NCI-H2171 treated with DMSO at 0.1 percent for 48 hours (cell line): Measurements from ENCODE around the gene CTNNA2.
"Not testable (repeated sequence)": the region's sequence is repeated elsewhere in the genome, so short reads cannot be mapped to it uniquely, and the experiment has no call there.

Source experiments
- DNase-seq: peaks from one replicate; lab custom pipeline; 2025; lab: John Stamatoyannopoulos, UW

CTNNA2 gene

DNA sequence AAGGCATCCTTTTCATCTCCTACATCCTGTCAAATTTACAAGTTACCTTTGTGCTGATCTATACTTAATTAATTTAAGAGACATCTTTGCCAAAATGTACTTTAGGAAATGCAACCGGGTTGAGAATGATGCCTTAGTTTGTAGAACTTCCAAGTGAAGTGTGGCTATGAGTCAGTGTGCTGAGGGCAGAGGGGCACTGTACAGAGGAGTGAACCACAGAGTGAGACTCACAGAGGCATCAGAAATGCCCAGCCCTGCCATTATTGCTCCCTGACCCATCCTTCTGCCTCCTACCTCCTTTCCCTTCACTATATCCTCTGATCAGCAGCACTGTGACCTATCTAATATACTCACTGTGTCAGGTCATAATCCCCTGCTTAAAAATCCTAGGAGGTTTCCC, 471.6 kb downstream of the CTNNA2 start:
- no peak for DNase-seq

DNA sequence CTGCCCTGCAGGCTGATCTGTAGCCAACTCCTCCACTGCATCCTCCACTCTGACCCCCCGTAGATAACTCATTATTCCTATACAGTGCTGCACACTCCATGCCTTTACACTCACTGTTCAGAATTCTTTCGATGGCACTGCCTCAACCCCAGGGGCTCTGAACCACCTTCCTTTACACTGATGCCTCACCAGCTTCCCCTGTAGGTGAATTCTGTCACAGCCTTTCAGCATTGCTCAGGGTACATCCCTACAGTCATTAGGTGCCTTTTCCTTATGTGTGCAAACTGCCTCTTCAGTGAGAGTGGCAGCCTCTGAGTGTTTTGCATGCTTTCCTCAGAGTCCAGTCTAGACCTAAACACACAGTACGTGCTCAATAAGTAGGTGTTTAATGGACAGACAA, 472.3 kb downstream of the CTNNA2 start:
- DNase-seq = no peak

DNA sequence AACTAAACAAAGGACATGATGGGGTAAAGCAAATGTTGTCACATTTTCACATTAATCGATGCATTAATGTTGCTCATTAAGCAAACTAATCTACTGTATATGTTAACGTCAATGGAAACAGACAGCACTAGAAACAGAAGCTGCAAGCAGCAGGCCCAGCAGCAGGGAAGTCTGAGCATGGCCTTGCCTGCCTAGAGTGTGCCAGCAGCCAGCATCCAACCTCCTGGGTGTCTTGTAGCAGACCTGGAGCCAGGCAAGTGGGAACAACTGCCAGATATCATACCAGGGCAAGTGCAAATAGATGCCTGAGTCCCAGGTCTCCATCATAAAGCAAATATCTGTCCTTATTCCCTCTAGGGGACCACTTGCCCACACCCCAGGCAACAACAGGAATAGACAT, 472.7 kb downstream of the CTNNA2 start:
- DNase-seq = no peak

DNA sequence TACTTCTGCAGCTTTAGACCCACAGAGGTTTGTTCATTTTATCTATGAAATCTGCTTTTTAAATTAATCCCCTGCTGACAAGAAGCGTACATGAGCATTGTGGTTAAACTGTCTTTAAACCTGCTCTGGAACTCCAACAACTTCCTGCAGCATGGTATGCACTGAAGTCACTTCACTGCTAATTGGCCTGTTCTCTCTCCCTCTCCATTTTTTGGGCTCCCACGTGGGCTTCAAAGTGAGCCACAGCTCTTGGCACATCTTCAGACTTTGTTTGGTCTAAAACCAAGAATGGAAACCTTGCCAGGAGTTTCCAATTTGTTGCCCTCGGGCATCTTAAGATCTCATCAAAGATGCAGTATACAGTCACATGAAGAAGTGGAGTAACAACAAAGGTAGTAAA, 480.3 kb downstream of the CTNNA2 start:
- no peak for DNase-seq

DNA sequence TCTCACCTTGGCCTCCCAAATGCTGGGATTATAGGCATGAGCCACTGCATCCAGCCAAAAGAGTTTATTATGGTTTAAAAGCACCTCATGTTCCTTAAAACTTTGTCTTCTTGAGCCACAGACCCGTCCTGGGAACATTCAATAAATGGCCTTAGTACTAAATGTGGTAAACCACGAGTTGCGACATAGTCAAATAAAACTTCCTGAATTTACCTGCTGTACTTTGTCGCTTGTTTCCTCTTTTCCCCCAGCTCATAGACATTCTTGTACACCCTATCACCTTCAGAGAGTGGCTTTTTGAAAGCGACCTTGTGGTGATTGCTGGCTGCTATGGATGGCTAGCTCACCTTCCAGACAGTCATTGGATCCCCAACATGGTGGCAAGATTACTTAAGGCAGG, 481.3 kb downstream of the CTNNA2 start:
- no peak for DNase-seq

DNA sequence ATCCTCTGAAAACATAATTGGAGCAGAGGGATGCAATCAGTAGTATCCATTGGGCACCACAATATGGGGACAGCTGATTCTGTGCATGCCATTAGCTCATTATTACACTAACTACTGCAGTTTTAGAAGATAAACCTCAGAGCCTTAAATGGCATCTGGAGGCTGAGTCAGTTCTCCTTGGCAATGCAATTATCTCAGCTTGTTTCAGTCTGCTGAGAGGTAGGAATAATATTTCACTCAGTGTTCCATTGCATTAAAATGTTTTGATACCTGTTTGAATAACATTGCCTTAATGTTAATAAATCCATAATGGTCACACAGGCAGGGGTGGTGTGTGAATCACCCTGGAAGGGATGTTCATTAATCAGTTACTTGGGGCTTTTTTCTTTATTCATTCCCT, 482.1 kb downstream of the CTNNA2 start:
- DNase-seq = no peak

DNA sequence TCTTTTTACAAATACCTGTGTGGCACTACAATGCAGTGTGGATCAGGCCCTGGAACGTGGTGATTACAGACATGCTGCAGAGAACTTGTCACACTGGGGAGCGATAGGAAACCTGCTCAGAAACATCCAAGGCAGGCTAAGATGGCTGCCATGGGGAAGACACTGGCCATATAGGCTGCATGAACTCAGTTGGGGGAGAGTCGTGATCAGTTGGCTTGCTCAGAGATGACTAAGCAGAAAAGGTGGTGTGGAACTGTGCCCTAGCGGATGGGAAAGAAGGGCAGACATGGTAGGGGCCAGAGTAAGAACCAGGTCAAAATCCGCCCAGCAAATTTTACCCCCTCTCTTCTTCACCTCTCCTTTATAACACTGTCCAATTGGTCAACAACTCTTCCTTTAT, 483.9 kb downstream of the CTNNA2 start:
- DNase-seq = no peak

DNA sequence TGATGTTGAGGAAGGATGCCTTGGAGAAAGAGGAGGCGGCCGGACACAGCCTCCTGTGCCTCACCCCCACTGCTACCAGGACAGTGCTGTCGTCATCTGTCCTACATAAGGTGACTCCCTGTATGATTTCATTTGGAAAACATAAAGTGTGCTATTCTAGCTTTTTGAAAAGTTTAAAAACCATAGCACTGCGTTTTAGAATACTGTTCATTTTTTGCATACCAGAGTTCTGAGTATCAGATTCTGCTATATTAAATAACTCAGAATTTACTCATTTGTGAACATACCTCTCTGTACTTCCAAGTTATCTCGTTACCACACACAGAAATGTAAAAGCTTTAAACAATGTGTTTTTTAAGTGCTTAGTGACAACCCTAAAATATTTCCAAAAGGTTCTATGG, 488.9 kb downstream of the CTNNA2 start:
- no peak for DNase-seq

DNA sequence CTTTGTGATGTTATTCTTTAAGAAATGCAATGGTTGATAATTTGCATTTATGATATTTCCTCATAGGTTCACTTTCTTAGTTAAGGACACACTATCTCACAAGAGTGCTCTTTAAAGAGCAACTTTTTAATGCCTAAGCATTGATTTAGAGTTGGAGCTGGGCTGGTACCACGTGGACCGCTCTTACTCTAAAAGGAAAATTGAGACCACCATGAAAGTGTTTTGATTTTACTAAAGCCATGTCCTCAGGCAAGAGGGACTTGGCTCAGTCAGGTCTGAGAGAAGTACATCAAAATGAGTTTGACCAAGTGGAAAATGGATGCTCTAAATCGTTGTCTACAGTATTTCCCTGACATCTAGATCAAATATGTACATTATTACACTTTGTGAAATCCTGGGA, 489.3 kb downstream of the CTNNA2 start:
- no peak for DNase-seq

DNA sequence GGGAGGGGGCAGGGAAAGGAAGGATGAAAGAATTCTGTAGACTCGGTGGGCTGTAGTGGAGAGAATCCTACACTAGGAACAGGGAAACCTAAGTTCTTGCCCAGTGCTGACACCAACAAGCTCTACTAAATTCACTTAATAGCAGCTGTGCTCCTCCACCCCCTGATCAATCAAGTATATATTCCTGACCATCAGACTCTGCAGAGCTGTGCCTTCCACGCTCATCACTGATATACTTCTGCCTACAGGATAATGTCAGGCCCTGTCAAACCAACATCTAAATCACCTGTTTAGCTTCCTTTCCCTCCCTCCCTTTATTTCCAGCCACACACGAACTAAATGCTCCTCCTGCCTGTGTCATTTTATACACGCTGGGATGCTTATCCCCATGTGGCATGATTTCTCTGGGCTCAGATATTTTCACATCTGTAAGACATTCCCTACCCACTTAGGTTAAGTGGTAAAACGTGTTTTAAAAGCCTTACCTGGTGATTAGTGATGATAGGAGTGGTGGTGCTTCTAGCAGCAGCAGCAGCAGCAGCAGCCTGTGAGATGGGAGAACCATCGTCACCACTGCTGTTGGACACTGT, 489.8 kb downstream of the CTNNA2 start:
- DNase-seq = no peak

DNA sequence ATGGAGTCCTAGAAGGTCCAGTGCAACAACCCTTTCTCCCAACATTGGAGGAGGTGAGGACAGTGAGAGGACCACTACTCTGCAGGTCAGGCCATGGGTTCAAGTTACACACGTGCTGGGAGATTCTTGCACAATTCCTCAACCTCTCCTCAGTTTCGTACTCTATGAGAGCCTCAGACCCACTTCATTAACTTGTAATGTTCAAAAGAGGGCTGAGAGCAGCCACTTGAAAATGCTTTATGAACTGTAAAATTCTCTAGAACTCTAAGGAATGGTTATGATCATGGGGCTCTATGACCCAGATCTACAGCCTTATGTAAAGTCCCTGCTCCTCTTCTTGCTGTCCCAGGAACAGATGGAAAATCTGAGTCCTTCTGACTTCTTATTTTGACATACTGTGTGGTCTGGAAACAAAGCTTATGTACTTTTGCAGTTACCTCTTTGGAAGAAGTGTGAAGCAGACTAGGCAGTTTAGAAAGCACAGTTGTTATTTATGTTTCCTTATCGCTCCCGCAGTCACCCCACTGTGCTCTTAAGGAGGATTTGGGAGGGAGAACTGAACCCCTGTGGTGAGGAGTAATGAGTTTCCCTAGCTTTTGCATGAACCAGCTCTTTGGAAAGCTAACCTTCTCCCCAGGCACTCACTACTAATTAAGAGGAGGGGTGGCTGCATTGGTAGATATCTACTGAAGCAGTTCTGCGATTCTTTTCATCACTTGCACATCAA, 495.1 kb downstream of the CTNNA2 start:
- no peak for DNase-seq

DNA sequence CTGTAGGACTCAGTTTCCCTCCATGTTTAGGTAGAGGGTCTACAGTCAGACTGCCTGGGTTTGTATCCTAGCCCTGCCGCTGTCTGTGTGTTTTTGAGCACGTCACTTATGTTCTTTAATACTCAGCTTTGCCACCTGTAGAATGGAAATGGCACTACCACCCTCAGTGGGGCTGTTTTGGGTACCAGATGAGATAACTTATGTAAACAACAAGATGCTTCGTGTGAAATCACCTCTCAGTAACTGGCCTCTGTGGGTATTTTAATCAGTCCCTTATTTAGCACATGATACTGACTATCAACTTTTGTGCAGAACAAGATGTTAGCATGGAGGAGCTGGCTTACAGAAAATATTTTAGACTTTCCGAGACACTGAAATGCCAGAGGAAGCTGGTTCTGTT, 495.7 kb downstream of the CTNNA2 start:
- no peak for DNase-seq

DNA sequence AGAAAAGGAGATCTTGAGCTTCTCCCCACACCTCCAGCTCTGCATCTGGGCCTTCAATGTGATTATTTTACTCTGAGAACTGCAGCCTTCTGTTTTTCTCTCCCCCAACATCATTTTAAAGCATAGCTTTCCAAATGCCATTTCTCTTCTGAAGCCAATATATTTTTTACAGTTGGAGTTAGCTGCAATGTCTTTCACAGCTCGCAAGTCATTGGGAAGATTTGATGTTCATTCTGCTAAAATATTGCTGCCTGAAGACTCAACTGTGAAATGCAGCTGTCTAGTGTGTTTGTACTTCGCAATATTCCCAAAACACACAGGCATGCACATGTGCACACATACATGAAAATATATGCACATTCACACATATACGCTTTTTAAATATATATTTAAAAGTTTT, 496.4 kb downstream of the CTNNA2 start:
- DNase-seq = no peak

DNA sequence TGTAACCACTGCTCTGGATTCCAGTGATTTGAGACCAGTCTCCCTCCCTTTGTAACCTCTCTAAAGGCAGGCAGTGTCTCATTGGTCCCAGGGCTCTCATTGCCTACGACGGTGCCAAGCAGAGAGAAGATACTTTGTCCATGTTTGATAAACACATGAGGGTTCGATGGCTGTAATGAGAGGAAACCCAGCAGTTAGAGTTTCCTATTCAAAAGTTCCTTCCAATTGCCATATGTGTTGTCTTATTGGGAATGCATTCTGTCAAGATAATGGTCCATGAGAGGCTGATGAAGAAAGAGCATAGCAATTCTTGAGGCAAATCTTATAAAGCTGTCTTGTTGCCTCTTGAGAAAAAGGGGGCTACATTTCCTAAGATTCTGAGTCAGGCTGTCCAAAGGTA, 499.2 kb downstream of the CTNNA2 start:
- no peak for DNase-seq

DNA sequence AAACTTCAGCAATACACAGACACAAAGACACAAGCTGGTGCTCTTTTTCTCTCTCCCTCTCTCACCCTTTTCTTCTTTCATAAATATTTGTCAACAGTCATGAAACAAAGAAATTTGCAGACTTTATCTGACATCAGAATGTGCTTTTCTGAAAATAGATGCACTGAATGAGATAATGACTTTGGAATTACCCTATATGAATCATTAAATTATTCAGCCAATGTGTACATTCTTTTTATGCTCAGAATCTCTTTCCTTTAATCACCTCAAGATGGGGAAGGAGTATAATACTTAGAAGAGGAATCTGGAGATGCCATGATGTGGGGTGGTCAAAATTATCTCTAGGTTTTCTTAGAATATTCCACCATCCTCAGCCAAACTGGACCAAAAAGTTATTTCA, 501.8 kb downstream of the CTNNA2 start:
- DNase-seq = no peak

DNA sequence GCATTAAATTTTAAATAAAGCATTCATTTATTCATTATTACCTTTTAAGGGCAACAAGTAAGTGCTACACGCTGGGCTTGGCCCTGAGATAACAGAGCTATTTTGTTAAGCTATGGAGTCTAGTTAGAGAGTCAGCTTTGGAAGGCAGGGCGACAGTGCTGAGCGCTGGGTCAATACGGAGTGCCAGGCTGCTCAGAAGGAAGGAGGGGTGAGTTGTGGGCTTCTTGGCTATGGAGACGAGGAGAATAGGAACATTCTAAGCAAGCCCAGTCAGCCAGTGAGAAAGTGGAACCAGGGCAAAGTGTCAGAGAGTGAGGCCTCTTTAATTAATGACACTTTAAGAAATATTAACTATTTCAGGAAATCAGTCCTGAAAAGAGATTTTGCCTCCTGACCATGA, 503.3 kb downstream of the CTNNA2 start:
- DNase-seq = no peak

DNA sequence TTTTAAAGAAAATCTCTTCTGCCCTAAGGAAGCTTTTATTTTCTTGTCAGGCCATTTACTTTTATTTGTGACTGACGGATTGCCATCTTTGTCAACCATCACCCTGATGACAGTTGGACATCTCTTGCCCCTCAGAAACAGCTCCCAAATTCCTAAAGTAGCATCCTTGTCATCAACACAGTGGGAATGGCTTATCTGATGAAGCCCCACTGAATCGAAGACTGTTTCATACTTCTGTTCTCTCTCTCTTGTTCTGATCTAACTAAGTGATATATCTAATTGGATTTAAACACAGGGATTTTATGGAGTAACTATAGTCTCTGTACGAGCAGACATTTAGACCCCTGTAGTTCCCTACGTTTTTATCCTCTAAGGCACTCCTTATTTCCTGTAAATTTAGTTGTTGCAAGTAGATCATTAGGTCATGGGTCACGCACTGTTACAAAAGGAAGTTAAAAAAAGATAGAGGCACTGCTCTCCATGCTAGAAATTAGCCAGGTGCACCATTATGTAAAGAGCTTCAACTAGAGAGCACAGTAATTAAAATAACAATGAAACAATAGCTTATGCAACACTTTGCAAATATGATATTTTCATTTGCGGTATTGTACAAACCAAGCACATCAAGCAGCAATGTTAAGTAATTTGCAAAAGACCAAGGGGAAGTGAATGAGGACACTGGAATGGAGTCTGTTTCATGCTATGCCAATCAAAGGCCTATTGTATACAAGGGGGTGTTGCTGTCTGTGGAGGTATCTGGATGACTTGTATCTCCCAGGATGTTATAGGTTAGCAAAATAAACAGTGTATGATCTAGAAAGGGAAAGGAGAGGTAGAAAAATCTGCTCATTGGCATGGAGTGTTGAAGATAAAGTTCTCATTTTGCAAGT, 507.0 kb downstream of the CTNNA2 start:
- DNase-seq = no peak

DNA sequence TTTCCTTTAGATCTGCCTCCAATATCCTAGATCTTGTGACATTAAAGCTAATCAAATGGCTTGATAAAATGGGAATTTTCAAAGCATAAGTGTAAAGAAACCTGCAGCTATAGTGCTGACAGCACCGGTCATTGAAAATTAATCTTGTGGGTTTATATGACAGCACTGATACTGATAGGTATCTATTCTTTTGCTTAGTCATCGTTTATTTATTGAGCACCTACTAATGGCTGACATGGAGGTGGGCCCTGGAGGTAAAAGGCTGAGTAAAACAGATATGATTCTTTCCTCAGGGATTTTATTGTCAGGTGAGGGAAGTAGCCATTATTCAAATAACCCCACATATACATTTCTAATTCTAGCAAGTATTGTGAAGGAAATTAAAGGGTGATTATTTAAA, 509.2 kb downstream of the CTNNA2 start:
- no peak for DNase-seq

DNA sequence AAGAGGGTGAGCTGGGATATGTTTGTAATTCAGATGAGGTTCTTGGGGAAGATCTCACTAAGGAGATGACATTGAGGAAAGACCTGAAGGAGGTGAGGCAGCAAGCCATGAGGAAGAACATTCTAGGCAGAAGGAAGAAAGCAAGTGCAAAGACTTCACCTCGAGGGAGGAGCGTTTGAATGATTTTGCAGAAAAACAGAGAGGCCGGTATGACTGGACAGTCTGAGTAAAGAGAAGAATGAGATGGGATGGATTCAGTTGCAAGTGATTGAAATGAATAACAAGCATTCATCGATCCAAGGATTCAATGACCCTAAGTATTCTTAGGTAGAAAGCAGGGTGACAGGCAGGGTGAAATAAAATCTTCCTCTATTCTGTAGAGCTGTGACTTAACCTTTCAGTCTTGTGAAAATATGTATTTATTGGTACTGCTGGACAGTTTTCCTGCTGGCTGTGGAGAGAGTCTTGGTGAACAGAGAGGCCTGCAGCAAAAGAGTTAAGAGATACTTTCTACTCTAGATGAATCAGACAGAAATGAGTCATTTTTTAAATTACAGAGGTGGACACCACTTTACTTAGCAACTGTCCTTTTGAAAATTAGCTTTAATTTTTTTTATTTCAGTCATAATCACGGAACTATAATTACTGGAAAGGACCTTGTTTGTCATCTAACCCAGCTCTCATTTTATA, 513.3 kb downstream of the CTNNA2 start:
- no peak for DNase-seq

DNA sequence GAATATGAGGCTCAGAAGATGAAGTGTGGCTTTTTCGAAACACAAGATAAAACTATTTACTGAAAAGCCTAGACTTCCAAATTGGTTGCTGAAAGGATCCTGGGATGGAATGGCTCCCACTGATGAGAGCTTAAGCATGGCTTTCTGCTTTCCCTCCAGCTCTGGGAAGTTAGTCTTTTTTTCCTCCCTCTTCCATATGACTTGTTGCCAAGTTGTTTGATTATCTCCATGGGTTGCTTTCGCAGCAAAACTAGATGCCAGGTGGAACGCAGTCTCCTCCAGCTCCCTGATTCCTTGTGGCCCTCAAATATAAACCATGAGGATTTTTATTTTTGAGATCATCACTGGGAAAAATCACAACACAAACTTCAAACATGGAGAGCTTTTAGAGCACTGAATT, 515.2 kb downstream of the CTNNA2 start:
- DNase-seq = no peak

DNA sequence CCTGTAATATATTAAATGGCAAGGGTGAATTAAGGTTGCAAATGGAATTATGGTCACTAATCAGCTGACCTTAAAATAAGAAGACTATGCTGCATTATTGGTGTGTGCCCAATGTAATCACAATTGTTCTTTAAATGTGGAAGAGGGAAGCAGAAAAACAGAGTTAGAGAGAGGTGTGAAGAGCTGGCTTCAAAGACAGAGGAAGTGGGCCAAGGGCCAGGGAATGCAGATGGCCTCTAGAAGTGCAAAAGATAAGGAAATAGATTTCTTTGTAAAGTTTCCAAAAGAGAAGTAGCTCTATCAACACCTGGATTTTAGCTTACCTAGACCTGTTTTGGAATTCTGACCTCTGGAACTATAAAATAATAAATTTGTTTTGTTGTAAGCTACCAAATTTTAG, 515.7 kb downstream of the CTNNA2 start:
- no peak for DNase-seq

DNA sequence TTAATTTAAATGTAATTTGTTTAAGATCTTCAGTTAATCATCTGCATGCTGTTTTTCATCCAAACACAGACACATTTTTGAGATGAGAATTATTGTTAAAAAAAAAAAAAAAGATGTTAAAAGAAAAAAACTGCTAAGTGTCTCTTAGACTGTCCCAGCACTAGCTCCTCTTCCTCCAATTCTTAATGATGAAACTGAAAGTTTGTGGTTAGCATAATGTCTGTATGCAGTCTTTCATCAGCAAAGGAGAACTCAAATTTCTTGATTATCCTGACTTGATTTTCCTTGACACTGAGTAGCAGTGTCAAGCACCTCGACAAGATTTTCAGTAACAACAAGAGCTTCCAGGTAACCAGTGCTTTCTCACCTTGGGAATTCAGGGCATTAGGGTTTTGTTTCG, 517.3 kb downstream of the CTNNA2 start:
- DNase-seq = no peak

DNA sequence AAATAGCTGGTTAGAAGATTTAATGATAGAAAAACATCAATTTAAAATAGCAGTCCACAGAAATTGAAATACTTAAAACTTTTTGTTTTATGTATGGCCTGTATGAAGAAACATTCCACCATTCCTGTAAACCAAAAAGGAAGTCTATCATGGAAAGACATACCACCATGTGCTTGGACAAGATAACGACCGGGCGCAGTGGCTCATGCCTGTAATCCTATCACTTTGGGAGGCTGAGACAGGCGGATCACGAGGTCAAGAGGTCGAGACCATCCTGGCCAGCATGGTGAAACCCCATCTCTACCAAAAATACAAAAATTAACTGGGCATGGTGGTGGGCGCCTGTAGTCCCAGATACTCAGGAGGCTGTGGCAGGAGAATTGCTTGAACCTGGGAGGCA, 519.8 kb downstream of the CTNNA2 start:
- not testable (repeated sequence) for DNase-seq
